HEK293T (cell line): ENCODE data around the gene PYGM.

ENCODE experiments used
- CTCF ChIA-PET: fragments of 350-600 bp; formaldehyde crosslinking; extraction: SDS; loops from one replicate; lab custom pipeline; 2021; ENCODE audit warnings: antibody characterized with exemption, inconsistent platforms; lab: Yijun Ruan, JAX
- POLR2A ChIA-PET: fragments of 350-600 bp; formaldehyde crosslinking; extraction: SDS; loops from one replicate; lab custom pipeline; 2020; ENCODE audit warnings: antibody characterized with exemption, inconsistent platforms; lab: Yijun Ruan, JAX
- DNase-seq: peaks from one replicate; pipeline ENCODE4 v3.0.0; 2012; ENCODE audit warnings: mixed read lengths; ENCODE audit errors: extremely low spot score
- ARNT ChIP-seq: fragments of 450-650 bp; IDR thresholded peaks from 2 replicates; pipeline ENCODE4 v1.6.1; 2017; ENCODE audit warnings: mild to moderate bottlenecking
- BHLHE40 ChIP-seq: fragments of 450-650 bp; IDR thresholded peaks from 2 replicates; pipeline ENCODE4 v1.6.1; 2016; ENCODE audit warnings: mild to moderate bottlenecking, moderate library complexity, borderline replicate concordance
- CTBP1 ChIP-seq: fragments of 450-650 bp; IDR thresholded peaks from 2 replicates; pipeline ENCODE4 v1.6.1; 2016; ENCODE audit warnings: borderline replicate concordance
- ELF4 ChIP-seq: fragments of 450-650 bp; IDR thresholded peaks from 2 replicates; pipeline ENCODE4 v1.6.1; 2017; ENCODE audit warnings: antibody characterized with exemption
- FOXA1 ChIP-seq: fragments of 450-650 bp; IDR thresholded peaks from 2 replicates; pipeline ENCODE4 v1.6.1; 2016; ENCODE audit warnings: mild to moderate bottlenecking
- FOXK2 ChIP-seq: fragments of 450-650 bp; IDR thresholded peaks from 2 replicates; pipeline ENCODE4 v1.6.1; 2016; ENCODE audit warnings: mild to moderate bottlenecking
- FOXM1 ChIP-seq: fragments of 450-650 bp; IDR thresholded peaks from 2 replicates; pipeline ENCODE4 v1.6.1; 2017; ENCODE audit warnings: mild to moderate bottlenecking, borderline replicate concordance
- HDGF ChIP-seq: fragments of 450-650 bp; IDR thresholded peaks from 2 replicates; pipeline ENCODE4 v1.6.1; 2017; ENCODE audit warnings: antibody characterized with exemption, borderline replicate concordance
- L3MBTL2 ChIP-seq: fragments of 450-650 bp; conservative IDR thresholded peaks from 2 replicates; pipeline ENCODE4 v1.6.1; 2016; ENCODE audit warnings: mild to moderate bottlenecking
- LEF1 ChIP-seq: fragments of 450-650 bp; IDR thresholded peaks from 2 replicates; pipeline ENCODE4 v1.6.1; 2017; ENCODE audit warnings: mild to moderate bottlenecking, borderline replicate concordance
- NFRKB ChIP-seq: fragments of 450-650 bp; IDR thresholded peaks from 2 replicates; pipeline ENCODE4 v1.6.1; 2016; ENCODE audit warnings: mild to moderate bottlenecking, moderate library complexity
- PKNOX1 ChIP-seq: fragments of 450-650 bp; IDR thresholded peaks from 2 replicates; pipeline ENCODE4 v1.6.1; 2016
- SP1 ChIP-seq: fragments of 450-650 bp; IDR thresholded peaks from 2 replicates; pipeline ENCODE4 v1.6.1; 2017
- SUZ12 ChIP-seq: fragments of 450-650 bp; IDR thresholded peaks from 2 replicates; pipeline ENCODE4 v1.6.1; 2016; ENCODE audit warnings: mild to moderate bottlenecking
- TARDBP ChIP-seq: fragments of 450-650 bp; IDR thresholded peaks from 2 replicates; pipeline ENCODE4 v1.6.1; 2016
- ZNF384 ChIP-seq: fragments of 450-650 bp; IDR thresholded peaks from 2 replicates; pipeline ENCODE4 v1.6.1; 2016

PYGM gene

GRCh38 chr11:64743591-64744543, 15.9 kb downstream of the PYGM start, which contains the start of gene RASGRP2:
RASGRP2 (minus strand) TSS chr11:64744142; CDS start chr11:64742866, 1,276 bp downstream.
- DNase-seq, result peak; percentile 73
- CTCF ChIA-PET, result interaction anchor here (0.6 to 2.3 kb wide), 9 partner anchors 10 to 270 kb away, joined by 3 to 14 read pairs (median 4); partner anchors contain the start of genes ARL2 and PYGM

GRCh38 chr11:64742889-64743590, 16.7 kb downstream of the PYGM start:
- TF ChIP-seq FOXM1 (0 out of 2 replicates have a peak, but pooled peaks have one; percentile 44), ELF4 (no peak)
- ChIA-PET CTCF (interaction anchor here (0.6 to 2.3 kb wide), 6 partner anchors 9 to 111 kb away, joined by 3 to 14 read pairs (median 6); partner anchors contain the start of gene PYGM), POLR2A (interaction anchor here (2.6 kb wide), 1 partner anchor 18 kb away, joined by 9 read pairs; no protein-coding TSS in a partner anchor)
- DNase-seq, result peak; percentile 91

More at GRCh38 chr11:64743591-64744543, 15.9 kb downstream of the PYGM start, which contains the start of gene RASGRP2:
- POLR2A ChIA-PET, result interaction anchor here (0.6 to 2.6 kb wide), 3 partner anchors 17 to 35 kb away, joined by 3 to 9 read pairs (median 3); no protein-coding TSS in a partner anchor
- TF ChIP-seq ZNF384 (no peak), ARNT (no peak), FOXA1 (no peak), ELF4 (no peak), FOXM1 (no peak), NFRKB (no peak), FOXK2 (no peak)

GRCh38 chr11:64742087-64742888, 17.5 kb downstream of the PYGM start:
- ChIA-PET POLR2A (interaction anchor here (0.6 kb wide), 1 partner anchor 36 kb away, joined by 3 read pairs; the partner anchor contains the start of gene SF1), CTCF (interaction anchor here (1.4 to 2.3 kb wide), 2 partner anchors 9 to 53 kb away, joined by 6 to 14 read pairs; no protein-coding TSS in a partner anchor)
- no peak for DNase-seq
- no peak for TF ChIP-seq FOXA1
- no peak for TF ChIP-seq ZNF384
- TF ChIP-seq LEF1, result no peak
- no peak for TF ChIP-seq SP1
- no peak for TF ChIP-seq FOXM1
- TF ChIP-seq ELF4, result no peak
- TF ChIP-seq CTBP1, result no peak
- no peak for TF ChIP-seq HDGF
- TF ChIP-seq BHLHE40, result no peak
- TF ChIP-seq ARNT, result no peak
- no peak for TF ChIP-seq PKNOX1
- no peak for TF ChIP-seq NFRKB

GRCh38 chr11:64741375-64742086, 18.2 kb downstream of the PYGM start:
- ChIA-PET CTCF (interaction anchor here (2.3 kb wide), 1 partner anchor 53 kb away, joined by 14 read pairs; no protein-coding TSS in a partner anchor), POLR2A (interaction anchor here (0.6 kb wide), 1 partner anchor 37 kb away, joined by 3 read pairs; the partner anchor contains the start of gene SF1)
- no peak for TF ChIP-seq BHLHE40
- TF ChIP-seq NFRKB, result no peak
- TF ChIP-seq ZNF384, result no peak
- TF ChIP-seq PKNOX1, result no peak
- TF ChIP-seq FOXM1, result no peak
- no peak for TF ChIP-seq LEF1
- no peak for TF ChIP-seq CTBP1
- TF ChIP-seq FOXA1, result no peak
- no peak for TF ChIP-seq SP1
- TF ChIP-seq ARNT, result no peak
- no peak for TF ChIP-seq TARDBP
- DNase-seq, result no peak

GRCh38 chr11:64739871-64740270, 19.9 kb downstream of the PYGM start:
- no peak for TF ChIP-seq TARDBP
- ChIA-PET POLR2A (no interaction called here), CTCF (no interaction called here)
- no peak for DNase-seq

- TF ChIP-seq CTBP1 (no peak), TARDBP (no peak), ARNT (no peak), ZNF384 (no peak), FOXM1 (no peak), FOXA1 (no peak), HDGF (no peak), SUZ12 (no peak), NFRKB (no peak), ELF4 (no peak), LEF1 (no peak), FOXK2 (no peak), SP1 (no peak), L3MBTL2 (no peak), PKNOX1 (no peak), BHLHE40 (no peak)
- no peak for DNase-seq
- POLR2A ChIA-PET, result no interaction called here
- CTCF ChIA-PET, result no interaction called here
Observed at GRCh38 chr11:64736654-64737053, 23.1 kb downstream of the PYGM start.
